ENCODE measurements around the gene SV2A. TPM values are rescaled to one million over a fixed set of nuclear protein-coding genes. Genes with fewer than 3 reads are reported as not detected.
"Not testable (repeated sequence)": the region's sequence is repeated elsewhere in the genome, so short reads cannot be mapped to it uniquely, and the experiment has no call there.

SV2A gene
- total and polyA plus RNA-seq, 4 donors = 4.3 to 20.5 (median 14.9) TPM

DNA sequence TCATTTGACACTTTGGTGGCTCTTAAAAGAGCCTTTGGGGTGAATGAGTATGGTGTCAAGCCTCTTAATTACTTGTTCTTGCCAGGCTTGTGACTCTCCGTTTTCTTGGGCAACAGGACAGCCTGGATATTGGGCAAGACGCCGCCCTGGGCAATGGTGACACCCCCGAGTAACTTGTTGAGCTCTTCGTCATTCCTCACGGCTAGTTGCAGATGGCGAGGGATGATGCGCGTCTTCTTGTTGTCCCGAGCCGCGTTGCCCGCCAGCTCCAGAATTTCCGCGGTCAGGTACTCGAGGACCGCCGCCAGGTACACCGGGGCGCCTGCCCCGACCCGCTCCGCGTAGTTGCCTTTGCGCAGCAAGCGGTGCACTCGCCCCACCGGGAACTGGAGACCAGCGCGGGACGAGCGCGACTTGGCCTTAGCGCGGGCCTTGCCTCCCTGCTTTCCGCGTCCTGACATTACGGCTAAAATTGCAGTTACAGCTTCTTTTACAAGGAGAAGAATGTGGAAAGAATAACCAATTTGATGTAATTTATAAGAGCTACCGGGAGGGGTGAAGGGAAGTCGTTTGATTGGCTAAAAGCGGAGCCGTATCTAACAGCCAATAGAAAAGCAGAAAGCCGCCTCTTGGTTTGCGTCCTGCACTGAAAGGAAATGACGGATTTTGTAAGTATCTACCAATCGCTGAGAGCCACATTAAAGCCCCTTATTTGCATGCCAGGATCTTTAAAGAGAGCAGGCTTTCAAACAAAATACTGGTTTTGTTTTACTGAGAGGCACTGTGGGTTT lies 30.0 kb downstream of the SV2A start:
- H3K27me3 ChIP-seq (ENCODE audit: control insufficient read depth in 1 of 2, insufficient read depth in 2 of 2, low read length in 1 of 2) = peaks cover 0 to 2% of the 10 kb centered on the region in 2 donors
- intact Hi-C loops (cut with DNase I) = loop anchor here in 1 of 2 donors (2.0 kb wide), 1 partner anchor 51 kb away; no protein-coding TSS in a partner anchor

DNA sequence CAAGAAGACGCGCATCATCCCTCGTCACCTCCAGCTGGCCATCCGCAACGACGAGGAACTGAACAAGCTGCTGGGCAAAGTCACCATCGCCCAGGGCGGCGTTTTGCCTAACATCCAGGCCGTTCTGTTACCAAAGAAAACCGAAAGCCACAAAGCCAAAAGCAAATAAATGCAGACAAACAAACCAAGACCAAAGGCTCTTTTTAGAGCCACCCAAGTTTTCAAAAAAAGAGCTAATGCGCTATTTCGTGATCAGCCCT lies 30.5 kb downstream of the SV2A start:
- Histone ChIP-seq H3K27ac (ENCODE audit: low read depth in 1 of 2, low read length in 2 of 2) (peak overlapping the region; percentile 98), H3K4me3 (ENCODE audit: low read length in 2 of 2) (peak overlapping the region; percentile 35 to 83)
- H3K36me3 ChIP-seq (ENCODE audit: control insufficient read depth in 1 of 2, insufficient read depth in 2 of 2, low read length in 1 of 2); DNase-seq; H3K4me1 ChIP-seq (ENCODE audit: control insufficient read depth in 1 of 2, insufficient read depth in 2 of 2, low read length in 2 of 2); ATAC-seq (ENCODE audit: low FRiP score); intact Hi-C loops (cut with DNase I); H3K9me3 ChIP-seq (ENCODE audit: control insufficient read depth, low read length); H3K27me3 ChIP-seq (ENCODE audit: control insufficient read depth in 1 of 2, insufficient read depth in 2 of 2, low read length in 1 of 2): not testable (repeated sequence)
- WGBS, 2 donors = 0% methylated on average over 13 of the region's 13 CpGs

More for the DNA sequence above, 30.0 kb downstream of the SV2A start:
- DNase-seq (peak; percentile 85 to 88), ATAC-seq (ENCODE audit: low FRiP score) (peak; percentile 86)
- peak overlapping the region; percentile 79 to 83 for H3K4me3 ChIP-seq (ENCODE audit: low read length in 2 of 2)
- peaks cover 0 to 4% of the 10 kb centered on the region in 2 donors for H3K4me1 ChIP-seq (ENCODE audit: control insufficient read depth in 1 of 2, insufficient read depth in 2 of 2, low read length in 2 of 2)
- H3K36me3 ChIP-seq (ENCODE audit: control insufficient read depth in 1 of 2, insufficient read depth in 2 of 2, low read length in 1 of 2) = no peaks in the 10 kb centered on the region
- H3K27ac ChIP-seq (ENCODE audit: low read depth in 1 of 2, low read length in 2 of 2) = peak overlapping the region; percentile 98
- no peaks in the 10 kb centered on the region for H3K9me3 ChIP-seq (ENCODE audit: control insufficient read depth, low read length)
- WGBS, 2 donors = 0% methylated on average over 46 of the region's 46 CpGs

- peak overlapping the region; percentile 98 for H3K27ac ChIP-seq (ENCODE audit: low read depth in 1 of 2, low read length in 2 of 2)
These were observed 31.0 kb downstream of the SV2A start for GRCh38 chr1:149886396-149887195.

DNA sequence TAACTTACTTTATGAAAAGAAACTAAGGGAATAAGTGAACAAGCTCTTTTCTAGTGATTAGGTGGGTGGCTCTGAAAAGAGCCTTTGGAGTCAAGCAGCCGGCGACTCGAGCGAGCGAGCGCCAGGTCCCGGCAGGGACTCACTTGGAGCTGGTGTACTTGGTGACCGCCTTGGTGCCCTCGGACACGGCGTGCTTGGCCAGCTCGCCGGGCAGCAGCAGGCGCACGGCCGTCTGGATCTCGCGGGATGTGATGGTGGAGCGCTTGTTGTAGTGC lies 31.6 kb downstream of the SV2A start:
- peak; percentile 0 for ATAC-seq (ENCODE audit: low FRiP score)

More at GRCh38 chr1:149886396-149887195, 31.0 kb downstream of the SV2A start:
- 0% methylated on average over 62 of the region's 62 CpGs for WGBS, 2 donors
- ATAC-seq (ENCODE audit: low FRiP score) (peak; percentile 91), DNase-seq (peak; percentile 88 to 91)
- Histone ChIP-seq H3K9me3 (ENCODE audit: control insufficient read depth, low read length) (no peaks in the 10 kb centered on the region), H3K27me3 (ENCODE audit: control insufficient read depth in 1 of 2, insufficient read depth in 2 of 2, low read length in 1 of 2) (peaks cover 0 to 2% of the 10 kb centered on the region in 2 donors), H3K36me3 (ENCODE audit: control insufficient read depth in 1 of 2, insufficient read depth in 2 of 2, low read length in 1 of 2) (no peaks in the 10 kb centered on the region), H3K4me1 (ENCODE audit: control insufficient read depth in 1 of 2, insufficient read depth in 2 of 2, low read length in 2 of 2) (peaks cover 0 to 4% of the 10 kb centered on the region in 2 donors), H3K4me3 (ENCODE audit: low read length in 2 of 2) (peak overlapping the region; percentile 83 to 89)
- intact Hi-C loops (cut with DNase I) = no loop called here

GRCh38 chr1:149885339-149886120 lies 32.1 kb downstream of the SV2A start:
- ATAC-seq (ENCODE audit: low FRiP score) (peak; percentile 81), DNase-seq (peak; percentile 95 to 96)
- Histone ChIP-seq H3K4me3 (ENCODE audit: low read length in 2 of 2) (peak overlapping the region; percentile 62 to 89), H3K9me3 (ENCODE audit: control insufficient read depth, low read length) (no peaks in the 10 kb centered on the region), H3K27me3 (ENCODE audit: control insufficient read depth in 1 of 2, insufficient read depth in 2 of 2, low read length in 1 of 2) (peaks cover 0 to 2% of the 10 kb centered on the region in 2 donors), H3K4me1 (ENCODE audit: control insufficient read depth in 1 of 2, insufficient read depth in 2 of 2, low read length in 2 of 2) (peaks cover 0 to 4% of the 10 kb centered on the region in 2 donors), H3K36me3 (ENCODE audit: control insufficient read depth in 1 of 2, insufficient read depth in 2 of 2, low read length in 1 of 2) (no peaks in the 10 kb centered on the region), H3K27ac (ENCODE audit: low read depth in 1 of 2, low read length in 2 of 2) (peak overlapping the region; percentile 5 to 96)
- intact Hi-C loops (cut with DNase I) = no loop called here
- 0% methylated on average over 36 of the region's 36 CpGs for whole genome bisulfite sequencing, 2 donors

More for the DNA sequence above, 31.6 kb downstream of the SV2A start:
- H3K9me3 ChIP-seq (ENCODE audit: control insufficient read depth, low read length); intact Hi-C loops (cut with DNase I); H3K27me3 ChIP-seq (ENCODE audit: control insufficient read depth in 1 of 2, insufficient read depth in 2 of 2, low read length in 1 of 2); H3K36me3 ChIP-seq (ENCODE audit: control insufficient read depth in 1 of 2, insufficient read depth in 2 of 2, low read length in 1 of 2); H3K4me1 ChIP-seq (ENCODE audit: control insufficient read depth in 1 of 2, insufficient read depth in 2 of 2, low read length in 2 of 2); DNase-seq: not testable (repeated sequence)
- Histone ChIP-seq H3K27ac (ENCODE audit: low read depth in 1 of 2, low read length in 2 of 2) (peak overlapping the region; percentile 36 to 96), H3K4me3 (ENCODE audit: low read length in 2 of 2) (peak overlapping the region; percentile 62 to 89)
- WGBS, 2 donors = 0% methylated on average over 19 of the region's 19 CpGs

DNA sequence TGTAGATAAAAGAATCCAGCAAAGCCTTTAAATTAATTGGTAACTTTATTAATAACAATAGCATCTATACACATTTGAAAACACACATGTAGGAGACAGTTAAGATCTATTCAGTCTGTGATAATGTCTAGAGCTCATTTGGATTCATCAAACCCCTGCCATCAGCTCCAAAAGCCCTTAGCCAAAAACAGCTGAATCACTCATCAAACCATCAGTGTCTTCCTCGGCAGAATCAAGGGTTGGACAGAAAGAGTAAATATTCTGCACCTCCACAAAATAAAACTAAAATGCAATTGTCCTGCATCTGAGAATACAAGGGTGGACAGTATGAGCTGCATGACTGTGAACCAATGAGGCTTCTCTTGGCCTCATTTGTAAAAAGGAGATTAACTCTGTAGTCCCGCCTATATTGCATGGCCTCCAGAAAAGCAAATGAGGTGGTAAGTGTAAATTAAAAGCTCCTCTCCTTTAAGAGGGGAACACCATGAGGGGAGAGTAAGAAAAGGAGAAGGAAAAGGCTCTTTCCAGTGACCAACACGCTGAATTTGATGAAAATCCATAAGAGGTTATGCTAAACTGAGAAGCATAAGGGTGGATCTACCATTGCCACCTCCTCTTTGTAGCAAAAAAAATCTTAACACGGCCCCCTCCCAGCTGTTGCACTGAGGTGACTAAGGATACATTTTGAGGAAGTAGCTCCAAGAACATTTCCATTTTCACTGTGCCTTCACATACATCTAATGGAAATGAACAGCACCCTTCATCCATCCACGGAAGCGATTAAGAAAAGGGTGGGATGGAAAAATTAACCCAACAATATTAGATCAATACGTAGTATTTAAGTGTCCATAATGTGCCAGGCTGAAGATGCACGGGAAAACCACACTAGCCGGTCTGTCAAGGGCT lies 33.0 kb downstream of the SV2A start:
- DNase-seq (no peak), ATAC-seq (ENCODE audit: low FRiP score) (no peak)
- H3K4me1 ChIP-seq (ENCODE audit: control insufficient read depth in 1 of 2, insufficient read depth in 2 of 2, low read length in 2 of 2) = peaks cover 0 to 4% of the 10 kb centered on the region in 2 donors
- H3K4me3 ChIP-seq (ENCODE audit: low read length in 2 of 2) = peak overlapping the region; percentile 62 to 89
- H3K36me3 ChIP-seq (ENCODE audit: control insufficient read depth in 1 of 2, insufficient read depth in 2 of 2, low read length in 1 of 2) = no peaks in the 10 kb centered on the region
- H3K27me3 ChIP-seq (ENCODE audit: control insufficient read depth in 1 of 2, insufficient read depth in 2 of 2, low read length in 1 of 2) = peaks cover 0 to 2% of the 10 kb centered on the region in 2 donors
- 7 to 8% methylated on average over 9 of the region's 9 CpGs for WGBS, 2 donors
- H3K27ac ChIP-seq (ENCODE audit: low read depth in 1 of 2, low read length in 2 of 2) = peak overlapping the region in 1 of 2 donors; percentile 70
- H3K9me3 ChIP-seq (ENCODE audit: control insufficient read depth, low read length) = no peaks in the 10 kb centered on the region
- intact Hi-C loops (cut with DNase I) = no loop called here

GRCh38 chr1:149883598-149884247 lies 33.9 kb downstream of the SV2A start:
- Histone ChIP-seq H3K4me3 (ENCODE audit: low read length in 2 of 2) (no peak overlapping the region), H3K27me3 (ENCODE audit: control insufficient read depth in 1 of 2, insufficient read depth in 2 of 2, low read length in 1 of 2) (peaks cover 0 to 2% of the 10 kb centered on the region in 2 donors), H3K4me1 (ENCODE audit: control insufficient read depth in 1 of 2, insufficient read depth in 2 of 2, low read length in 2 of 2) (peaks cover 0 to 4% of the 10 kb centered on the region in 2 donors), H3K36me3 (ENCODE audit: control insufficient read depth in 1 of 2, insufficient read depth in 2 of 2, low read length in 1 of 2) (no peaks in the 10 kb centered on the region), H3K9me3 (ENCODE audit: control insufficient read depth, low read length) (no peaks in the 10 kb centered on the region), H3K27ac (ENCODE audit: low read depth in 1 of 2, low read length in 2 of 2) (no peak overlapping the region)
- no peak for ATAC-seq (ENCODE audit: low FRiP score)
- WGBS, 2 donors = 83 to 86% methylated on average over 3 of the region's 3 CpGs
- intact Hi-C loops (cut with DNase I) = no loop called here
- no peak for DNase-seq

Measured in aorta (tissue), 5 donors.